Activated naive CD8-positive, alpha-beta T cell treated with anti-CD3 and anti-CD28 coated beads for 36 hours (primary cell): ENCODE measurements around the gene MTM1. TPM values are rescaled to one million over a fixed set of nuclear protein-coding genes. Genes with fewer than 3 reads are reported as not detected.

Experiments used
- DNase-seq: peaks from one replicate; pipeline ENCODE4 v3.0.0; 2021
- H3K27ac Mint-ChIP-seq: one replicate; pipeline ENCODE4 v1.8.0; 2022; ENCODE audit warnings: mild to moderate bottlenecking, moderate library complexity, mixed read lengths
- H3K27me3 Mint-ChIP-seq: one replicate; pipeline ENCODE4 v1.8.0; 2022; ENCODE audit warnings: mild to moderate bottlenecking, mixed read lengths
- H3K36me3 Mint-ChIP-seq: one replicate; pipeline ENCODE4 v1.8.0; 2021; ENCODE audit warnings: mild to moderate bottlenecking, mixed read lengths
- H3K4me1 Mint-ChIP-seq: one replicate; pipeline ENCODE4 v1.8.0; 2021; ENCODE audit warnings: mixed read lengths
- H3K4me3 Mint-ChIP-seq: one replicate; pipeline ENCODE4 v1.8.0; 2022; ENCODE audit warnings: mild to moderate bottlenecking, moderate library complexity, mixed read lengths
- H3K9me3 Mint-ChIP-seq: one replicate; pipeline ENCODE4 v1.8.0; 2022; ENCODE audit warnings: mixed read lengths
- total RNA-seq, 2 experiments: library from RNA; stranded (reverse); gene quantifications; one replicate each; pipeline ENCODE4 v1.2.3, GENCODE V29; 2021

MTM1 gene
- total RNA-seq, result 10 to 100 TPM; 11.6 to 12.8 TPM

DNA sequence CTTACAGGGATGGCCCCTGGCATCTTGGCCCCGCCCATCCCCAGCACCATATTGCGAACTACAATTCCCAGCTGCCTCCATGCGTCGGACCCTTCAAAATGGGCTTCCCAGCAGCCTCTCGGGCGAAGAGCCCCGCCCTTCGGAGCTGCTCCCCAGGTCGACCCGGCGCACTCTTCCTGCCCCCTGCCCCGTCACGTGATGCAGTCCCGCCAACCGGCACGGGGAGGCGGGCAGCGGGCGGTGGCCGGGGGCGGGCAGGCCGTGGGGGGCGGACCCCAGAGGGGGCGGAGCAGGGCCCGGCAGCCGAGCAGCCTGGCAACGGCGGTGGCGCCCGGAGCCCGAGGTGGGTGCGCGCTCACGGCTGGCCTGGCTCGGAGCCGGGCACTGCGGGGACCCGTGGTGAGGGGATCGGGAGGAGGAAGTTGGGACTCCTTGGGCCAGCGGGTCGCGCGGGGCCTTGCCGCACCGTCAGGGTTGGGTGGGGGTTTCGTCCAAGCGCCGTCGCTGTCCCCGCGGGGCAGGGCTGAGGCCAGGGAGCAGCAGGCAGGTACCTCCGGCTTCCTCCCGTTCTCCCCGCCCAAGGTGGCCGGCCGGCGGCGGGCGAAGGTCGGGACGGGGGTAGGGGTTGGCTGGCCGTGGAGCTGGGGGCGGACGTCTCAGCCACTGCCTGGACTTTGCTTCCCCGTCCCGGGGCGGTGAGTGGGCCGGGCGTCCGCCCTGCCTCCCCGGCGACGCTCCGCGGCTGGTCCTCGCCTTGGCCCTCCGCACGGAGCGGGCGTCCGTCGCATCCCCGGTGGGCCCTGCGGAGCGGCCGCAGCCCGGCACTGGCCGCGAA is at the start of gene MTM1:
MTM1 (plus strand) TSS at position 302 of the 835 bp plus-strand sequence. CDS start 23,994 bp downstream, outside the sequence.
- Mint-ChIP-seq H3K27me3 (no peaks in the 10 kb centered on the region), H3K27ac (peak within 1 kb of the TSS; percentile 48), H3K9me3 (no peaks in the 10 kb centered on the region), H3K4me3 (peak within 1 kb of the TSS; percentile 79), H3K36me3 (peaks cover 2% of the 10 kb centered on the region), H3K4me1 (peaks cover 37% of the 10 kb centered on the region)
- peak; percentile 95 for DNase-seq

DNA sequence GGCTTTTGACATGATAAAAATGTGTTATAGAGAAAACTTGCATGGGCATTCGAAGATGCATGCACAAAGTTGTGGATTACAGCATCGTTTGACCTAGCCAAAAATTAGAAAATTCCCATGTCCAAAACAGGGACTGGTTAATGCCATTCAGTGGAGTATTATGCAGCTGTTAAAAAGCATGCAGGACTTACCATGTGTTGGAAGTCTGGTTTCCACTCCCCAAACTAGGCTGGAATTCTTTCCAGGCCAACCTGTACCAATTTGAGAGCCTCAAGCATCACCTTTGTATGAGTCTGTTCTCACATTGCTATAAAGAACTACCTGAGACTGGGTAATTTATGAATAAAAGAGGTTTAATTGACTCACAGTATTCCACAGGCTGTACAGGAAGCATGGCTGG is 45.9 kb upstream of the MTM1 start:
- H3K27ac Mint-ChIP-seq, result no peak overlapping the region
- H3K4me1 Mint-ChIP-seq, result no peaks in the 10 kb centered on the region
- H3K27me3 Mint-ChIP-seq, result no peaks in the 10 kb centered on the region
- no peaks in the 10 kb centered on the region for H3K9me3 Mint-ChIP-seq
- H3K4me3 Mint-ChIP-seq, result no peak overlapping the region
- no peak for DNase-seq
- no peaks in the 10 kb centered on the region for H3K36me3 Mint-ChIP-seq

DNA sequence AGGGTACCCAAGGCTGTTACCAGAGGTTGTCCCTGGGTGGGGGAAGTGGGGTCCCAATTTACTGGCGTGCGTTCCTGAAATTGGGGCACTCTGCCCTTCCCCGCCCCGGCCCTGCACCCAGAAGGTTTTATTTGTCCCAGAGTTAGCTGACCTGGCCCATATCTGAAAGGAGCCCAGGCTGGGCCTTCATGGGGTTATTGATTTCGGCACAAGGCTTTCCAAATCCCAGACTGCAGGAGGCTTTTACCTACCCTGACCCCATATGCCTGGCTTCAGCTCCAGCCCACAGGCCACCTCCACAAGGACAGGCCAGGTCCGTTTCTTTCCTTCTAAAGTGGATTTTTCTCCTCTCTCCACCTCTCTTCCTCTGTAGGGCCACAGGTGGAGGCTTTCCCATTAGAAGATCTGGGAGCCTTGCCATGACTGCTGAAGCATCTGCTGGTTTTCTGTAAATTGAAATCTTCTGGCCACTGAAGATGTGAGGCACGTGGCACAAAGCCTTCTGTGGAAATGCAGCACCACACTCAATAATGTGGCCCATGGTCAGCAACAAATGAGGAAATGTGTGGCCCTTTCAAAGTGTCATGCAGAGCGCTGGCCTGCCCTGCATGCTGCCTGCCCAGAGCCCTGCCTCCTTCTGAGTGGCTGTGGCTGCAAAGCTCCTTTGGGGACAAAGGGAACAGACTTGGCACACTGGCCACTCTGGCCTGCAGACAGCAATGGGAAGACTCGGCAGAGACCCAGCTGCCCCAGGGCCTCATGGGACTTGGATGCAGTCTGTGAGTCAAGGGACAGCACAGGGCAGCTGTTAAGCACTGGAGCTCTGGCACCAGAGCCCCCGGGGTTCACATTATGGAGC is 43.1 kb upstream of the MTM1 start:
- no peaks in the 10 kb centered on the region for H3K4me1 Mint-ChIP-seq
- no peak overlapping the region for H3K27ac Mint-ChIP-seq
- no peak overlapping the region for H3K4me3 Mint-ChIP-seq
- no peaks in the 10 kb centered on the region for H3K27me3 Mint-ChIP-seq
- no peak for DNase-seq
- no peaks in the 10 kb centered on the region for H3K36me3 Mint-ChIP-seq
- no peaks in the 10 kb centered on the region for H3K9me3 Mint-ChIP-seq

DNA sequence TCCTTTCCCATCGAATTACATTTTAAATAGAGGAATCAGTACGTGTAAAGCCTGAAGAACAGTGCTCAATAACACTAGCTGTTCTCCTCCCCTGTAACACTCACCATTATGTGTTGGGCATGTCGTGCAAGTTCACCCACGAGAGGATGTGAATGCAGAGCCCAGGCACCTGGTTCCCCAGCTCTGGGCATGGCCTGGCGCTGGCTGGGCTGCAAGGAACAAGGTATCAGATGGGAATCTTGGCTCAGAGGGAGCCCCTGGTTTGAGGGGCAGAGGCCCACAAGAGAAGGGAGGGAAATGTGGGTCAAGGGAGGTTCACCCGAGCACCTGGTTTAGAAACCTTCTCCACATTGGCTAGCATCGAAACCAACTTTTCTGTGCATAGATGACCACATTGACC is 41.7 kb upstream of the MTM1 start:
- Mint-ChIP-seq H3K27me3 (no peaks in the 10 kb centered on the region), H3K36me3 (no peaks in the 10 kb centered on the region), H3K4me1 (no peaks in the 10 kb centered on the region), H3K4me3 (no peak overlapping the region), H3K27ac (no peak overlapping the region), H3K9me3 (no peaks in the 10 kb centered on the region)
- no peak for DNase-seq

DNA sequence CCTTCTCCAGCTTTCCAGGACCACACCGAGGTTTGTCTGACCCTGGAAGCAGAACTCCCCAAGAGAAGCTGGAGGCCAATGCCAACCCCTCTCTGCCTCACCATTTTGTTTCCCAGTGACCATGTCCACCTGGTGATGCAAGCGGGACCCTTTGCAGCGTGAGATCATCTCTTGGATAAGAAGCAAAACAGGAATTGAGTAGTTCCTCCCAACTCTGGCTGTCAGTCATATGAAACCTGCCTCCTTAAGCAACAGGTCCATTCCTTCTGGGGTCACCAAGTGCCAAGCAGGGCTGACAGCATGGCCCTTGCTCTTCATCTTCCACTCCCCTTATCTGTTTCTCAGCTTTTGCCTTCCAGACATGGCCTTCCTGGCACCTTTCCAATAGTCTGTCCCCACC is 41.3 kb upstream of the MTM1 start:
- Mint-ChIP-seq H3K4me3 (no peak overlapping the region), H3K9me3 (no peaks in the 10 kb centered on the region), H3K36me3 (no peaks in the 10 kb centered on the region), H3K4me1 (no peaks in the 10 kb centered on the region), H3K27me3 (no peaks in the 10 kb centered on the region), H3K27ac (no peak overlapping the region)
- no peak for DNase-seq

DNA sequence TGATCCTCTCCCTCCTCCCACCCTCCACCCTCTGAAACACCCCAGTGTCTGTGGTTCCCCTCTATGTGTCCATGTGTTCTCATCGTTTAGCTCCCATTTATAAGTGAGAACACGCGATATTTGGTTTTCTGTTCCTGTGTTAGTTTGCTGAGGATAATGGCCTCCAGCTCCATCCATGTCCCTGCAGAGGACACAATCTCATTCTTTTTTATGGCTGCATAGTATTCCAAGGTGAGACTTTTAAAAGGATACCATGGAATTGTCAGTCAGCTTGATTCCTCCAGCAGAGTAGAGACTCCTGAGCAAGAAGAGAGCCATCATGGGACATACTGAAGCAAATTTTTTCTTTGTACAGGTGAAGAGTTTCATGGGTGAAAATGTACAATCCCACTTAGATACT is 38.8 kb upstream of the MTM1 start:
- no peak overlapping the region for H3K4me3 Mint-ChIP-seq
- peaks cover 7% of the 10 kb centered on the region for H3K9me3 Mint-ChIP-seq
- H3K36me3 Mint-ChIP-seq, result peaks cover 3% of the 10 kb centered on the region
- no peak overlapping the region for H3K27ac Mint-ChIP-seq
- no peaks in the 10 kb centered on the region for H3K4me1 Mint-ChIP-seq
- no peaks in the 10 kb centered on the region for H3K27me3 Mint-ChIP-seq
- DNase-seq, result no peak

DNA sequence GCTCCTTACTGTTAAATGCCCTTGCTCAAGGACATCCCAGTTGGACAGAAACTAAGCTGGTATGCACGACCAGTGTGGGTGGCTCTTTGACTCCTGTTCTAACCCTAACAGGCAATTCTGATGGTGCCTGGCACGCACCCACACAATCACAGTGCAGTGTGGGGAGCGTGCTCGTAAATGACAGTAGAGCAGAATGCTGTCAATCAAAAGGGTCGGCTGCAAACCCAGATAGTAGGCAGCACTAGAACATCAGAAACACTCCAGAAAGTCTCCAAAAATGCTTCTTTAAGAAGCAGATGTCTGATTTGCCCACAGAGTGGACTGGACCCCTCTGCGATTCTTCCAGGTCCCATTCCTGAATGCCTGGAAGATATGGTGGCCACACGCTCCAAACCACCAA is 37.6 kb upstream of the MTM1 start:
- Mint-ChIP-seq H3K27ac (no peak overlapping the region), H3K9me3 (peaks cover 7% of the 10 kb centered on the region), H3K4me1 (no peaks in the 10 kb centered on the region), H3K36me3 (peaks cover 4% of the 10 kb centered on the region), H3K27me3 (no peaks in the 10 kb centered on the region), H3K4me3 (no peak overlapping the region)
- DNase-seq, result no peak

DNA sequence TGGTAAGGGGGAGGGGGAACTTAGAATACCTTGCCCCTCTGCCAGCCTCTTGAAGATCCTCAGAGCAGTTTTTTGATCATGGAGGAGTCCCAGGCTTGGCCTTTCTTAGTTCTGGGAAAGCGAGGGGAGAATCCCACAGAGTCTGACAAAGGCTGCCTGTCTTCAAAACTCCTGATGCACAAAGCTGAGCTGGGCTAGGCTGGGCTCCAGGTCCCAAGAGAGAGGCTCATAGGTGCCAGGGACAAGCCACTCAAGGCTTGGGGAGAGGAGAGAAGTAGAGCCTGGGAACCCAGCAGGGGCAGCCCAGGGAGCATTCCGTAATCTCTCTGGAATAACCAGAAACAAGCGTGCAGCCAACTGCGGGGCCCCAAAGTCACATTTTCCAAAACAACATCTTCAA is 37.0 kb upstream of the MTM1 start:
- DNase-seq, result no peak
- H3K27me3 Mint-ChIP-seq, result no peaks in the 10 kb centered on the region
- H3K9me3 Mint-ChIP-seq, result peaks cover 8% of the 10 kb centered on the region
- no peaks in the 10 kb centered on the region for H3K4me1 Mint-ChIP-seq
- H3K36me3 Mint-ChIP-seq, result peaks cover 4% of the 10 kb centered on the region
- H3K4me3 Mint-ChIP-seq, result no peak overlapping the region
- no peak overlapping the region for H3K27ac Mint-ChIP-seq

DNA sequence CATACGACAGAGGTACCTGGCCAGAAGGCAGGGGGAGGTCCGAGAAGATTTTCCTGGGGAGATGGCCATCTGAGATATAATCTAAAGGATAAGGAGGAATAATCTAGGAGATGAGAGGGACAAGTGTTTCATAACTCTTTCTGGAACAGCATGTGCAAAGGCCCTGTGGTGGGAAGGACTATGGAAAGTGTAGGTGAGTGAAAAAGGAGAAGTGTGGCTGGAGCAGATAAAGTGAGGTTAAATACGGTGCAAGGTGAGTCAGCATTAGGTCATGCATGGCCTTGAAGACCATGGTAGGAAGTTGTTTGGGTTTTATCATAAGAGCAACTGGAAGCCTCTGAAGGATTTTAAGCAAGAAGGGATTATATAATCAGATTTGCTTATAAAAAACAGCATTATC is 34.6 kb upstream of the MTM1 start:
- Mint-ChIP-seq H3K27ac (no peak overlapping the region), H3K4me1 (no peaks in the 10 kb centered on the region), H3K36me3 (peaks cover 4% of the 10 kb centered on the region), H3K9me3 (peaks cover 8% of the 10 kb centered on the region), H3K4me3 (no peak overlapping the region), H3K27me3 (no peaks in the 10 kb centered on the region)
- DNase-seq, result no peak

DNA sequence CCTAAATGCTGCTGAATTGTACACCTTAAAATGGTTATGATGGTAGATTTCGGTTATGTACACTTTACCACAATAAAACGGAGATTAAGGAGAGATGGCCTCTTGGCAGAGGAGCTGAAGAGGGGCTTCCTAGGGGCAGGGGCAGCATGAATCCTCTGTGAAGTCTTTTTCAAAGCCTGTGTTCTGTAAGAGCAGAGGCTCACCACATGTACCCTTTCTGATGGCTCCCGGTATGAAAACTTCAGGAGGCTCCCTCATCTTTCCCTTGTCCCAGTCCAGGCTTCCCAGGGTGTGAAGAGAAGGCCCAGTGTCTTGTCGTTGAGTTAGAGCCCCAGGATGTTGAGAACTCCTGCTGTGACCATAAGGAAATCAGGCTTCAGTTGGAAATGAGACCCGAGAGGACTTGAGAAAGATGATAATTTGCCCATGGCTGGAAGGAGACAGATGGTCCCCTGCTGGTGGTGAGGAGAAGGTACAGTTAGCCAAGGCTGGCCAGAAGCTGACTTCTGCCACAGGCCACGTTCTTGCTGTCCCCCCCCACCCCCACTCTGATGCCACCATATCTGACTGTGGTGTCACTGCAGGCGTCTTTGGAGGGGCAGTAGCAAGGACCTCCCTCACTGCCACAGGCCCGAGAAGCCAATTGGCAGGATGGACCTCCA is 31.8 kb upstream of the MTM1 start:
- no peak overlapping the region for H3K27ac Mint-ChIP-seq
- no peaks in the 10 kb centered on the region for H3K27me3 Mint-ChIP-seq
- peaks cover 8% of the 10 kb centered on the region for H3K9me3 Mint-ChIP-seq
- H3K4me1 Mint-ChIP-seq, result no peaks in the 10 kb centered on the region
- H3K4me3 Mint-ChIP-seq, result no peak overlapping the region
- DNase-seq, result no peak
- peaks cover 4% of the 10 kb centered on the region for H3K36me3 Mint-ChIP-seq

DNA sequence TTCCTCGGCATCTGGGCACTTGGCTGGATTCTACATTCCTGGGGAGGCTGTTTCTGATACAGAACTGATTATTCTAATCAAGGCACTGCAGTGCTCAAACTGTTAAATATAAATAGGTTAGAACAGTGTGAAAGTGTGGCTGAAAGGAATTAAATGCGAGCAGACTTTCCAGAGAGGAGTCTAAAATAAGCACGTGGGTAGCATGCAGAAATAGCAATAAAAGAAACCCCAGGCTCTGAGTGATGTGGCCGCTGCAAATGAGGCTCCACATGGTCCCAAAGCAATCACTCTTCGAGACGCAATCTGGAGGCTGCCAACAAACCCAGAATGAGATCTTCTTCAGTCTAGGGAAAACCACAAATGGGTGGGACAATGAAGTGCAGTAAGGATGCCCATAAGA is 30.6 kb upstream of the MTM1 start:
- no peak overlapping the region for H3K27ac Mint-ChIP-seq
- H3K9me3 Mint-ChIP-seq, result peaks cover 8% of the 10 kb centered on the region
- H3K4me1 Mint-ChIP-seq, result no peaks in the 10 kb centered on the region
- no peak for DNase-seq
- H3K4me3 Mint-ChIP-seq, result no peak overlapping the region
- no peaks in the 10 kb centered on the region for H3K27me3 Mint-ChIP-seq
- peaks cover 4% of the 10 kb centered on the region for H3K36me3 Mint-ChIP-seq

DNA sequence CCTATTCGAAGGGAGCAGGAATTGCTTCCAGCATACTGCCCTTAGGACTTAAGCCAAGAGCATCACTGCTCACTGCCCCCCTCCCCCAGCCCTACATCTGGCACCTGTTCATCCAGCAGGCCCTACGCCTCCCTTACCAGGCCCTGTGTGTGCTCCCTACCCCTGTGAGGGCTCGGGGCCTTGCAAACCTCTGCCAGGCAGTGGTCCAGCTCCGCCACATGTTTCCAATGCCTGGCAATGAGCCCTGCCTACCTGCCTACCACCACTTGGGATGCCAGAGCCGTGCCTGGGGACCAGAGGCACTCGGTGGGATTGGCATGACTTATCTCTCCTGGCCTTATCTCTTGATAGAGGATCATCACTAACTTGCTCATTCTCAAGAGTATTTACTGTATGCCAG is 27.5 kb upstream of the MTM1 start:
- Mint-ChIP-seq H3K4me3 (no peak overlapping the region), H3K9me3 (peaks cover 1% of the 10 kb centered on the region), H3K27ac (no peak overlapping the region), H3K27me3 (no peaks in the 10 kb centered on the region), H3K4me1 (peaks cover 2% of the 10 kb centered on the region), H3K36me3 (no peaks in the 10 kb centered on the region)
- DNase-seq, result no peak

DNA sequence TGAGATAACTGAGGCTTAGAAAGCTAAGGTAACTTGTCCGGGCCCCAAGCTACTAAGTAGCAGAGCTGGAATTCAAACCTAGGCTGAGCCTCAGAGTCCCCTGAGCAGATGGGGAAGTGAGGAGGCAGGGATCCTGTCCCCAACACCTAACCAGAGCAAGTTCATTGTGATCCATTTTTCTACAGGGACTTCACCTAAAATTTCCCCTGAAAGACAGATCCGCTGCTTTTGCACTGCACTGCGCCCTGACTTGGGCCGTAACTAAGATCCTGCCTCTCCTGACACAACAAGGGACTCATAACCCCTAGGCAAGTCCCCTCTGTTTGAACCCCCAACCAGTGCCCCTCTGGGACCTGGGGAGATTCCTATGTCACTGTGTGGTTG is 25.6 kb upstream of the MTM1 start:
- no peaks in the 10 kb centered on the region for H3K36me3 Mint-ChIP-seq
- no peaks in the 10 kb centered on the region for H3K27me3 Mint-ChIP-seq
- peaks cover 13% of the 10 kb centered on the region for H3K4me1 Mint-ChIP-seq
- H3K27ac Mint-ChIP-seq, result no peak overlapping the region
- no peak overlapping the region for H3K4me3 Mint-ChIP-seq
- DNase-seq, result no peak
- H3K9me3 Mint-ChIP-seq, result no peaks in the 10 kb centered on the region

DNA sequence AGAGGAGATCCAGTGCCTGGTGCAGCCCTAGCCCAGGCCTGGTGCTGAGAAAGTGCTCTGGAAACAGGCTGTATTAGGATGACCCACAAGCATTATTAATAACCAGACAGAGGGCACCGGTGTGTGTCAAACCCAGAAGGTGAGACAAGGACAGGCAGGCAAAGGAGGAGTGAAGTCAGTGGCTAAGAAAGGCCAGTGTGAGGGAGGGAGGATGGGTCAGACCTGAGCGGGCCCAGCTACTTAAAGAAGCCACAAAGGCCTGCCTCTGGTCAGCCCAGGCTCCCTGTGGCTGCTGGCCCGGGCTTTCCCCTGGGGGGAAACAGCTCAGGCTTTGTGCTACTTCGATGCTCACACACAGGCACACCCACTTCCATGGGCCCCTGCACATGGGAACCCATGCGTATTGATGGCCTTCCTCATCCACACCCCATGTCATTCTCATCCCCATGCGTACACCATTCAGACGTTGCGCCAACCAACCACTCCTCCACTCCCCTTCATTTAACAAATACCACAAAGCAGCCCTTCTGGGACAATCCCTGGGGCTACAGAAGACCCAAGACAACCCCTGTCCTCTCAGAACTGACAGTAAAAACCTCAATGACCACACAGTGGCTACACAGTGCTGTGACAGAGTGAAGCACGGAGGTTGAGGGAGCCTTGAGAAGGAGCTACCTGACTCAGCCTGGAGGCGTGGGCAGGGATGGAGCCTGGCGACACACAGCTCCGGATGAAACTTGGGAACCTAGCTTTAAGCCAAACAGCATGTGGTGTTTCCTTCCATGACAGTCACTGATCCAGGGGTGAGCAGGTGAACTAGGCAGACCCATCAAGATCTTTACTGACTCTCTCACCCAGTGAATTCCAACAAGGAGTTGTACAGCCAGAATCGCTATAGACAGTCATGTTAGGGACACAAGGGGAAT is 24.9 kb upstream of the MTM1 start:
- no peak overlapping the region for H3K27ac Mint-ChIP-seq
- no peak overlapping the region for H3K4me3 Mint-ChIP-seq
- peaks cover 19% of the 10 kb centered on the region for H3K4me1 Mint-ChIP-seq
- H3K27me3 Mint-ChIP-seq, result no peaks in the 10 kb centered on the region
- no peaks in the 10 kb centered on the region for H3K9me3 Mint-ChIP-seq
- DNase-seq, result no peak
- no peaks in the 10 kb centered on the region for H3K36me3 Mint-ChIP-seq
